Panc1 (cell line): ENCODE data around the gene INPP4A. TPM values are rescaled to one million over a fixed set of nuclear protein-coding genes. Genes with fewer than 3 reads are reported as not detected.

Experiments used
- ATAC-seq: fragments of 200-7000 bp; cut with Tn5 transposase; 2 replicates; pipeline ENCODE4 v1.9.1; 2020; ENCODE audit warnings: mild to moderate bottlenecking, moderate library complexity
- BruUV-seq: library from RNA; stranded (reverse); fragments of 400-500 nt; replicated peaks from 2 replicates; lab custom pipeline; 2021; lab: Mats Ljungman, UMichigan
- CTCF ChIA-PET: fragments of 300-600 bp; sonication (Branson Sonifier 250); formaldehyde crosslinking; loops from one replicate; lab custom pipeline; 2022; ENCODE audit warnings: antibody characterized with exemption; lab: Charles Lee
- POLR2A ChIA-PET: fragments of 300-600 bp; sonication (Branson Sonifier 250); formaldehyde crosslinking; loops from one replicate; lab custom pipeline; 2022; ENCODE audit warnings: antibody characterized with exemption; lab: Charles Lee
- DNase-seq: peaks from one replicate; pipeline ENCODE4 v3.0.0-alpha.2; 2010; ENCODE audit warnings: low read depth, low spot score
- H3K27ac ChIP-seq: 2 replicates; pipeline ENCODE4 v1.5.1; 2011; ENCODE audit warnings: mild to moderate bottlenecking, low read length, inconsistent platforms
- H3K27me3 ChIP-seq: fragments of 200-500 bp; sonication (Bioruptor generic); 2 replicates; pipeline ENCODE4 v1.6.0; 2014; ENCODE audit warnings: low read length, inconsistent platforms; ENCODE audit not compliant: control insufficient read depth, insufficient read depth
- H3K36me3 ChIP-seq: fragments of 200-500 bp; sonication (Bioruptor generic); 2 replicates; pipeline ENCODE4 v1.5.1; 2014; ENCODE audit warnings: inconsistent platforms, mild to moderate bottlenecking, low read length, moderate library complexity; ENCODE audit not compliant: control insufficient read depth, insufficient read depth
- H3K4me1 ChIP-seq: 2 replicates; pipeline ENCODE4 v1.5.1; 2011; ENCODE audit warnings: inconsistent platforms, mild to moderate bottlenecking, low read length, moderate library complexity; ENCODE audit not compliant: control insufficient read depth, insufficient read depth
- H3K4me3 ChIP-seq, 2 experiments: 2 replicates each; pipeline ENCODE4 v1.5.1; 2011 to 2012; ENCODE audit warnings: low read depth in 2 of 2, low read length in 2 of 2, mild to moderate bottlenecking in 2 of 2, inconsistent platforms in 1 of 2, moderate library complexity in 1 of 2
- H3K9me3 ChIP-seq: fragments of 200-500 bp; sonication (Bioruptor generic); 2 replicates; pipeline ENCODE4 v1.5.1; 2014; ENCODE audit warnings: low read depth, mild to moderate bottlenecking, inconsistent platforms, low read length, moderate library complexity; ENCODE audit not compliant: control insufficient read depth, insufficient read depth
- CTCF ChIP-seq: fragments of 450-650 bp; IDR thresholded peaks from 2 replicates; pipeline ENCODE4 v1.5.1; 2017; ENCODE audit warnings: mild to moderate bottlenecking
- POLR2AphosphoS5 ChIP-seq: IDR thresholded peaks from 2 replicates; pipeline ENCODE4 v1.6.1; 2012; ENCODE audit warnings: mild to moderate bottlenecking, low read depth, low read length, moderate library complexity
- REST ChIP-seq, 2 experiments: IDR thresholded peaks; 2 replicates each; pipeline ENCODE4 v1.6.1; 2011 to 2012; ENCODE audit warnings: low read depth in 2 of 2, control low read depth in 1 of 2, low read length in 1 of 2, mild to moderate bottlenecking in 1 of 2, moderate library complexity in 1 of 2; ENCODE audit not compliant: insufficient read depth in 1 of 2
- SIN3A ChIP-seq: IDR thresholded peaks from 2 replicates; pipeline ENCODE4 v1.6.1; 2012; ENCODE audit warnings: low read depth, mild to moderate bottlenecking, low read length, moderate library complexity, borderline replicate concordance; ENCODE audit not compliant: insufficient read depth
- TCF7L2 ChIP-seq: IDR thresholded peaks from 2 replicates; pipeline ENCODE4 v1.6.1; 2011; ENCODE audit warnings: mild to moderate bottlenecking, low read depth, low read length, inconsistent platforms
- in situ Hi-C: cut with HindIII; loops from 2 replicates; pipeline ENCODE4 v1.10.0; 2016; ENCODE audit warnings: low sequenced_read_pairs, low pct_unique_long_range_greater_than_20kb
- intact Hi-C: fragments of 100-400 bp; cut with micrococcal nuclease; formaldehyde crosslinking; loops from one replicate; pipeline ENCODE4 v1.10.0; 2022; ENCODE audit not compliant: unreplicated experiment
- total RNA-seq: library from RNA; stranded (reverse); gene quantifications from one replicate; pipeline ENCODE4 v1.2.1, GENCODE V29; 2021; ENCODE audit not compliant: unreplicated experiment

INPP4A gene
- total RNA-seq, 1 experiment from 2014 or later: 22.9 TPM

- DNase-seq (no peak), ATAC-seq (no peak)
- Histone ChIP-seq H3K36me3 (no peaks in the 10 kb centered on the region), H3K27ac (no peak overlapping the region), H3K4me1 (no peaks in the 10 kb centered on the region), H3K27me3 (no peaks in the 10 kb centered on the region), H3K9me3 (no peaks in the 10 kb centered on the region), H3K4me3 (no peak overlapping the region)
- CTCF ChIA-PET: no interaction called here
- TF ChIP-seq TCF7L2 (no peak), SIN3A (no peak), POLR2AphosphoS5 (no peak), REST (IDR thresholded peaks at IDR 0.05; ENCODE audit: insufficient read depth in 1 of 2, low read depth in 2 of 2, low read length in 1 of 2) (no peak), CTCF (no peak)
- no TSS peak for BruUV-seq
- intact Hi-C loops (no loop called here), in situ Hi-C loops (no loop called here)
- POLR2A ChIA-PET: interaction anchor here (0.5 kb wide), 1 partner anchor 591 kb away, joined by 3 read pairs; no protein-coding TSS in a partner anchor
These were observed 104.5 kb downstream of the INPP4A start for GRCh38 chr2:98548920-98549818.

- H3K36me3 ChIP-seq: no peaks in the 10 kb centered on the region
- H3K4me1 ChIP-seq: no peaks in the 10 kb centered on the region
- no peak overlapping the region for H3K27ac ChIP-seq
- H3K4me3 ChIP-seq: no peak overlapping the region
- ChIA-PET POLR2A (no interaction called here), CTCF (no interaction called here)
- no peaks in the 10 kb centered on the region for H3K9me3 ChIP-seq
- intact Hi-C loops: no loop called here
- ATAC-seq: no peak
- DNase-seq: no peak
- BruUV-seq: no TSS peak
- no peak for TF ChIP-seq POLR2AphosphoS5
- no peak for TF ChIP-seq SIN3A
- TF ChIP-seq REST (IDR thresholded peaks at IDR 0.05; ENCODE audit: insufficient read depth in 1 of 2, low read depth in 2 of 2, low read length in 1 of 2): no peak
- no peak for TF ChIP-seq CTCF
- no peak for TF ChIP-seq TCF7L2
- H3K27me3 ChIP-seq: no peaks in the 10 kb centered on the region
- in situ Hi-C loops: no loop called here
These were observed 105.5 kb downstream of the INPP4A start for GRCh38 chr2:98550165-98550564.
